Vagina (tissue), 2 donors: ENCODE data around the gene TTC28.

Experiments
- POLR2AphosphoS5 ChIP-seq, 2 donors: sonication (generic); formaldehyde crosslinking; IDR thresholded peaks; one replicate each; pipeline ENCODE4 v1.9.0; 2017; ENCODE audit warnings: antibody characterized with exemption in 2 of 2, mild to moderate bottlenecking in 2 of 2, low read depth in 1 of 2; ENCODE audit not compliant: insufficient read depth in 1 of 2
- TF ChIP-seq, protein P1 (sequence below), 3 experiments: fragments of 450-650 bp in 2 of 3; fragments of 200-600 bp in 1 of 3; sonication (generic) in 1 of 3; IDR thresholded peaks; one replicate each; pipeline ENCODE4 v1.5.1; 2017 to 2019; ENCODE audit warnings: antibody characterized with exemption in 3 of 3, mild to moderate bottlenecking in 2 of 3, moderate library complexity in 2 of 3

DNA sequence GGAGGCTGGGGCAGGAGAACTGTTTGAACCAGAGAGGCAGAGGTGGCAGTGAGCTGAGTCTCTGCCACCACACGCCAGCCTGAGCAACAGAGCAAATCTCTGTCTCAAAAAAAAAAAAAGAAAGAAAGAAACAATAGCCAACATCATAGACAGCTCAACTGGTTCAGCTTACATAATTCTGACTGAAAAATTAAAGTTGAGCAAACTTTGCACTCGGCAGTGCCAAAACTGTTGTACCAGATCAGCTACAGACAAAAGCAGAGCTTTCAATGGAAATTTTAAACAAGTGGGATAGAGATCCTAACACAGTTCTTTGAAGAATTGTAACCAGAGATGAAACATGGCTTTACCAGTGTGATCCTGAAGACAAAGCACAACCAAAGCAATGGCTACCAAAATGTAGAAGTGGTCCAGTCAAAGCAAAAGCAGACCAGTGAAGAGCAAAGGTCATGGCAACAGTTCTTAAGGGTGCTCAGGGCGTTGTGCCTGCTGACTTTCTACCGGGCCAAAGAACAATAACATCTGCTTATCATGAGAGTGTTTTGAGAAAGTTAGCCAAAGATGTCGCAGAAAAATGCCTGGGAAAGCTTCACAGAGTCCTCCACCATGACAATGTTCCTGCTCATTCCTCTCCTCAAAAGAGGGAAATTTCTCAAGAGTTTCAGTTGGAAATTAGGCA, 59.3 kb downstream of the TTC28 start:
- no peak for TF ChIP-seq POLR2AphosphoS5 (IDR thresholded peaks at IDR 0.05; ENCODE audit: insufficient read depth in 1 of 2, low read depth in 1 of 2)
- TF ChIP-seq, protein P1, sequence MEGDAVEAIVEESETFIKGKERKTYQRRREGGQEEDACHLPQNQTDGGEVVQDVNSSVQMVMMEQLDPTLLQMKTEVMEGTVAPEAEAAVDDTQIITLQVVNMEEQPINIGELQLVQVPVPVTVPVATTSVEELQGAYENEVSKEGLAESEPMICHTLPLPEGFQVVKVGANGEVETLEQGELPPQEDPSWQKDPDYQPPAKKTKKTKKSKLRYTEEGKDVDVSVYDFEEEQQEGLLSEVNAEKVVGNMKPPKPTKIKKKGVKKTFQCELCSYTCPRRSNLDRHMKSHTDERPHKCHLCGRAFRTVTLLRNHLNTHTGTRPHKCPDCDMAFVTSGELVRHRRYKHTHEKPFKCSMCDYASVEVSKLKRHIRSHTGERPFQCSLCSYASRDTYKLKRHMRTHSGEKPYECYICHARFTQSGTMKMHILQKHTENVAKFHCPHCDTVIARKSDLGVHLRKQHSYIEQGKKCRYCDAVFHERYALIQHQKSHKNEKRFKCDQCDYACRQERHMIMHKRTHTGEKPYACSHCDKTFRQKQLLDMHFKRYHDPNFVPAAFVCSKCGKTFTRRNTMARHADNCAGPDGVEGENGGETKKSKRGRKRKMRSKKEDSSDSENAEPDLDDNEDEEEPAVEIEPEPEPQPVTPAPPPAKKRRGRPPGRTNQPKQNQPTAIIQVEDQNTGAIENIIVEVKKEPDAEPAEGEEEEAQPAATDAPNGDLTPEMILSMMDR (IDR thresholded peaks at IDR 0.05): no peak
